GM18858 (cell line): ENCODE data around the gene TREML2.

Source experiments
- ATAC-seq: cut with Tn5 transposase; IDR thresholded peaks from one replicate; pipeline ENCODE4 v1.9.1; 2021; ENCODE audit not compliant: unreplicated experiment

The TREML2 gene

DNA sequence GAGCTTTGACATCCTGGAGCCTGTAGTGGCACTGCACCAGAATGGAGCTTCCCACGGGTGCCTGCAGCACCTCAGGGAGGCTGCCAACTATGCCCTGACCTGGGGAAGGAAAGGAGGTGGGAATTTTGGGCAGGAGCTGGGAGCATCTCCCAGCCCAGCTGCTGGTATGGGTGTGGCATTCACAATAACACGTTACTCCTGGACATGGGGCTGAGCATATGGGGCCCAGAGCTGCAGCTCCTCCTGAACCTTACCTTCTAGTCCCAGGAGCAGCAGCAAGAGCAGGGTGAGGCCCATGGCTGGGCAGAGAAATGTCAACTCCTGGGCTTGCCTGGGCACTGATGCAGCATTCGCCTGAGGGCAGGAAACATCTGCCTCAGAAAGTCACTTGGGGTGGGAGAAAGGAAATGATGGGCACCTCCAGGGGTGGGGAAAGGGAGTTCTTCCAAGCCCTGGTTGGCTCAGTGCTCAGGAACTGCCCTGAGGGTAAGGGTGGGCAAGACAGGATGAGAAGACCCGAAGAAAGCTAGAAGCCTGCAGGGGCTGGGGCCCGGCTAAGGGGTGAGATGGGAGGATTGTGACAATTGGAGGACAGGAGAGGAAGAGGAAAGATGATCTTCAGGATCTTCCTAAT lies 46.8 kb downstream of the TREML2 start, which contains the start of gene TREML1:
Gene TREML1 (minus strand): TSS at position 356 of the 634 bp plus-strand sequence. CDS start 59 bp downstream, at position 297.
- ATAC-seq, result no peak

DNA sequence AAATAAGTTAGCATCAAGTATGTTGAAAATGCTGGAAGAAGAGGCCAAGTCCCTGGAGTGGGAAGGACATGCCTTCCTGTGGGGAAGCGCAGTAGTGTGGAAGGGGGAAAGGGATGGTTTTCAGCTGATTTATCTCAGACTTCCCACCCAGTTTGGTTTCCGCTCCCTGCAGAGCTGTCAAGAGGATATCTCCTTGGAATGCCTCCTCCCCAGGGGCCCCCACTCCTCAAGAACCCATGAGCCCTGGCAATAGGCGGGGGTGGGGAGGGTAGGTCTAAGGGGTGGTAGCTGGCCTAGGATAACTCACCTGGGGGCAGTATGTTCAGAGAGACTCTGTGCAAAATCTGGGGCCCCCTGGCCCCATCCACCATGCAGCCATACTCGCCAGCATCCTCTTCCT lies 47.5 kb downstream of the TREML2 start:
- no peak for ATAC-seq

DNA sequence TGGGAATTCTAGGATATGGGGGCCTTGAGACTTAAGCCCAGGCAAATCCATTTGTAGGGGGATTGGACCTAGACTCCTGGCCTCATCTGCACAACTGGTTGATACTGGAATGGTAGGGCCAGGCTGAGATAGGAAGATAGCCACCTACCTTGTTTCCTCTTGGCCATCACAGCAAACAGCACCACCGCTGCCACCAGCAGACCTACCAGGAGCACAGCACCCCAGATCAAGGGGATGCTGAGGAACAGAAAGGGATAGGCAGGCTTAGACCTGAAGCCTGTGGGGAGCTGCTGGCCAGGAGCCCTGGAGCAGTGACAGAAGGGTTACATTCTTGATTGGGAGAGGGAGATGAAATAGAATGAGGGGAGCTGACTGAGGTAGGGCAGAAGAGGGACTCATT lies 50.3 kb downstream of the TREML2 start:
- ATAC-seq, result no peak

DNA sequence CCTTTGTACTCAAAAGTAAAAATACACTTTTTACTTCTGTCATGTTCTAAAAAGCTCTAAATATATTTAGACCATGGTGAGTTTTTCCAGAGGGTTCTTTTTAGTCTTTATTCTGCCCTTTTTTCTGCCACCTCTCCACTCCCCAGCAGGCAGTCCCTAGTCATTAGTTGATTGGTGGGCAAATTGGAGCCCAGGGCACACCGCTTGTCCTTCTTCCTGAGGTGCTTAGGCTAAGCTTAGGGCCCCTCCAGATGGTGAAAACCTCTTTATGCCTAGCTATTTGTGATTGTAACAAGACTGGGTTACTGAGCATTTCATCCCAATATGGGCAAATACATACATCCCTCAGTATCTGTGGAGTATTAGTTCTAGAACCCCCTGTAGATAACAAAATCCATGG lies 53.0 kb downstream of the TREML2 start:
- no peak for ATAC-seq
